HL-60 (cell line): ENCODE data around the gene C1QTNF9.

Experiments
- DNase-seq, 2 experiments: peaks; one replicate each; pipeline ENCODE4 v3.0.0-alpha.2; 2010 to 2020; ENCODE audit warnings: low read depth in 1 of 2, low spot score in 1 of 2
- H3K27ac ChIP-seq: fragments of 250-450 bp; sonication (Bioruptor Pico); replicated peaks from 2 replicates; pipeline ENCODE4 v1.5.1; 2020; ENCODE audit warnings: mild to moderate bottlenecking, moderate library complexity
- H3K27me3 ChIP-seq: fragments of 250-450 bp; sonication (Bioruptor Pico); 2 replicates; pipeline ENCODE4 v1.5.1; 2021; ENCODE audit warnings: mild to moderate bottlenecking, moderate library complexity; ENCODE audit not compliant: insufficient read depth, poor library complexity, severe bottlenecking
- H3K4me3 ChIP-seq: replicated peaks from 2 replicates; pipeline ENCODE4 v1.5.1; 2011; ENCODE audit warnings: mild to moderate bottlenecking, control low read depth, low read length; ENCODE audit not compliant: insufficient read depth
- GABPA ChIP-seq: IDR thresholded peaks from 2 replicates; pipeline ENCODE4 v1.6.1; 2012; ENCODE audit warnings: low read depth
- POLR2AphosphoS5 ChIP-seq: IDR thresholded peaks from 2 replicates; pipeline ENCODE4 v1.6.1; 2012; ENCODE audit warnings: low read depth
- REST ChIP-seq: IDR thresholded peaks from 2 replicates; pipeline ENCODE4 v1.6.1; 2012; ENCODE audit warnings: low read depth; ENCODE audit not compliant: insufficient replicate concordance
- SPI1 ChIP-seq: IDR thresholded peaks from 2 replicates; pipeline ENCODE4 v1.6.1; 2012; ENCODE audit warnings: low read depth, mild to moderate bottlenecking, borderline replicate concordance
- TF ChIP-seq, protein P1 (sequence below): IDR thresholded peaks from one replicate; pipeline ENCODE4 v1.5.1; 2011; ENCODE audit warnings: low read length, control low read depth, inconsistent platforms; ENCODE audit not compliant: insufficient read depth

Gene C1QTNF9

DNA sequence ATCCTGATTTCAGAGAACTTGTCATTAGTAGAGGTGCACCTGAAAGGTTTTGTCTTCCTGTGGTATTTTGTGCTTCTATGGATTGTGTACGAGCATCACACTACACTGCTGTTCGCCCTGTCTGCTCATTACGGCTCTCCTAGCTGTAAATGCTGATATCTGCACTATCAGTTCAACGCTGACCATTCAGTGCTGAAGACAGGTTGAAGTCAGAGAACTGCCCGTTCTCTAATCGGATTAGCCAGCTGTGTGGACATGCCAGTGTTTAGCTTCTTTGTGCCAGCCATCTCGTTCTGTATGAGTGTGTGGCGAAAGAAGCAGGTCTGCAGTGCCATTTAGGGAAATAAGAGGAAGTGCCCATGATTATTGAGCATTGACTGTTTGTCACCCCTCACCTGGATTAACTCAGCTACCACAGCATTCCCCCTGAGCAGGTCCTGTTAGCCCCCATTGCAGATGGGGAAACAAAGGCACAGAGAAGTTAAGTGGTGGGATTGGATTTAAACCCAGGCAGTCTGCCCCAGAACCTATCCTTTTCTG is 21.6 kb upstream of the C1QTNF9 start:
- Histone ChIP-seq H3K27me3 (no peaks in the 10 kb centered on the region), H3K27ac (no peak overlapping the region), H3K4me3 (no peak overlapping the region)
- DNase-seq: peak in 1 of 2 experiments; percentile 37
- TF ChIP-seq SPI1: peak; percentile 88
- TF ChIP-seq, protein P1, sequence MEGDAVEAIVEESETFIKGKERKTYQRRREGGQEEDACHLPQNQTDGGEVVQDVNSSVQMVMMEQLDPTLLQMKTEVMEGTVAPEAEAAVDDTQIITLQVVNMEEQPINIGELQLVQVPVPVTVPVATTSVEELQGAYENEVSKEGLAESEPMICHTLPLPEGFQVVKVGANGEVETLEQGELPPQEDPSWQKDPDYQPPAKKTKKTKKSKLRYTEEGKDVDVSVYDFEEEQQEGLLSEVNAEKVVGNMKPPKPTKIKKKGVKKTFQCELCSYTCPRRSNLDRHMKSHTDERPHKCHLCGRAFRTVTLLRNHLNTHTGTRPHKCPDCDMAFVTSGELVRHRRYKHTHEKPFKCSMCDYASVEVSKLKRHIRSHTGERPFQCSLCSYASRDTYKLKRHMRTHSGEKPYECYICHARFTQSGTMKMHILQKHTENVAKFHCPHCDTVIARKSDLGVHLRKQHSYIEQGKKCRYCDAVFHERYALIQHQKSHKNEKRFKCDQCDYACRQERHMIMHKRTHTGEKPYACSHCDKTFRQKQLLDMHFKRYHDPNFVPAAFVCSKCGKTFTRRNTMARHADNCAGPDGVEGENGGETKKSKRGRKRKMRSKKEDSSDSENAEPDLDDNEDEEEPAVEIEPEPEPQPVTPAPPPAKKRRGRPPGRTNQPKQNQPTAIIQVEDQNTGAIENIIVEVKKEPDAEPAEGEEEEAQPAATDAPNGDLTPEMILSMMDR: no peak

- H3K4me3 ChIP-seq: no peak overlapping the region
- DNase-seq: peak; percentile 23 to 31
- TF ChIP-seq REST: no peak
- TF ChIP-seq GABPA: no peak
- TF ChIP-seq POLR2AphosphoS5: no peak
- H3K27ac ChIP-seq: no peak overlapping the region
- H3K27me3 ChIP-seq: no peaks in the 10 kb centered on the region
Observed at GRCh38 chr13:24288870-24289269, 20.5 kb upstream of the C1QTNF9 start.

GRCh38 chr13:24290280-24290932 is 19.0 kb upstream of the C1QTNF9 start:
- DNase-seq: no peak
- no peak for TF ChIP-seq REST
- TF ChIP-seq SPI1: no peak
- TF ChIP-seq, protein P1: no peak
- TF ChIP-seq POLR2AphosphoS5: no peak
- no peak for TF ChIP-seq GABPA

DNA sequence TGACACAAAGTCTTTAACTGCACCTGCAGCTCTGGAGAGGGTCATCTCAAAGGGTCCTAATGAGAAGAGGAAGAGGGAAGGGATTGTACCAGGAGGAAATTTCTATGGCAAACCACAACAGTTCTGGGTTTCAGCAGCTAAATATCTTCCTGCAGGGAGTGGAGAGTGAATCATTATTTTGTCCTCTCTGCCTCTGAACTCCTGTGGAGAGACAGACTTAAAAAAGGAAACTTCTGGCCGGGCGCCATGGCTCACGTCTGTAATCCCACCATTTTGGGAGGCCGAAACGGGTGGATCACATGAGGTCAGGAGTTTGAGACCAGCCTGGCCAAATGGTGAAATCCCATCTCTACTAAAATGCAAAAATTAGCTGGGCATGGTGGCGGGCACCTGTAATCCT is 16.9 kb upstream of the C1QTNF9 start:
- no peaks in the 10 kb centered on the region for H3K27me3 ChIP-seq
- DNase-seq: no peak
- TF ChIP-seq SPI1 (no peak), REST (no peak), GABPA (no peak), POLR2AphosphoS5 (no peak)
- TF ChIP-seq, protein P1: no peak
- no peak overlapping the region for H3K4me3 ChIP-seq
- H3K27ac ChIP-seq: no peak overlapping the region

More at GRCh38 chr13:24290280-24290932, 19.0 kb upstream of the C1QTNF9 start:
- H3K4me3 ChIP-seq: no peak overlapping the region
- H3K27me3 ChIP-seq: no peaks in the 10 kb centered on the region
- no peak overlapping the region for H3K27ac ChIP-seq
